COR-L47 (cell line): Measurements from ENCODE around the gene COLEC12.
"Not testable (repeated sequence)": the region's sequence is repeated elsewhere in the genome, so short reads cannot be mapped to it uniquely, and the experiment has no call there.

ENCODE experiments used
- DNase-seq: peaks from one replicate; lab custom pipeline; 2025; lab: John Stamatoyannopoulos, UW

Gene COLEC12

GRCh38 chr18:320155-320554 is 180.3 kb downstream of the COLEC12 start:
- no peak for DNase-seq

- DNase-seq, result no peak
These were observed 180.8 kb downstream of the COLEC12 start for GRCh38 chr18:319720-320119.

GRCh38 chr18:318791-319291 is 181.7 kb downstream of the COLEC12 start:
- DNase-seq, result no peak

- DNase-seq, result no peak
These were observed 182.9 kb downstream of the COLEC12 start for GRCh38 chr18:317618-318017.

- no peak for DNase-seq
These were observed 184.1 kb downstream of the COLEC12 start for GRCh38 chr18:316393-316792.

- DNase-seq, result no peak
These were observed 186.6 kb downstream of the COLEC12 start for GRCh38 chr18:313931-314330.

- DNase-seq, result no peak
These were observed 188.1 kb downstream of the COLEC12 start for GRCh38 chr18:312415-312814.

DNA sequence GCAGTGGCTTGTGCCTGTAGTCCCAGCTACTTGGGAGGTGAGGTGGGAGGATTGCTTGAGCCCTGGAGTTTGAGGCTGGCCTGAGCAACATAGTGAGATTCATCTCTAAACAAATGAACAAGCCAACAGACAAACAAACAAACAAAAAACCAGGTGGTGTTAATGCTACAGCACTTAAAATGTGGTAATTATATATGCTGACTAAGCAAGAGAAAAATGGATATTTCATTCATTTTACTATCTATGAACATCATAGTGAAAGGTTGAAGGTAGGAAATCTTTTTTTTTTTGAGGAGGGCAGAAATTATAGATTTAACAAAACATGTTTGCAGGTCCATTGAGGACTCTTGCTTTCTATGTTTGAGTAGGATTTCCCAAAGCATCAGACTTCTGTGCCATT is 190.5 kb downstream of the COLEC12 start:
- no peak for DNase-seq

GRCh38 chr18:308086-308485 is 192.4 kb downstream of the COLEC12 start:
- not testable (repeated sequence) for DNase-seq

DNA sequence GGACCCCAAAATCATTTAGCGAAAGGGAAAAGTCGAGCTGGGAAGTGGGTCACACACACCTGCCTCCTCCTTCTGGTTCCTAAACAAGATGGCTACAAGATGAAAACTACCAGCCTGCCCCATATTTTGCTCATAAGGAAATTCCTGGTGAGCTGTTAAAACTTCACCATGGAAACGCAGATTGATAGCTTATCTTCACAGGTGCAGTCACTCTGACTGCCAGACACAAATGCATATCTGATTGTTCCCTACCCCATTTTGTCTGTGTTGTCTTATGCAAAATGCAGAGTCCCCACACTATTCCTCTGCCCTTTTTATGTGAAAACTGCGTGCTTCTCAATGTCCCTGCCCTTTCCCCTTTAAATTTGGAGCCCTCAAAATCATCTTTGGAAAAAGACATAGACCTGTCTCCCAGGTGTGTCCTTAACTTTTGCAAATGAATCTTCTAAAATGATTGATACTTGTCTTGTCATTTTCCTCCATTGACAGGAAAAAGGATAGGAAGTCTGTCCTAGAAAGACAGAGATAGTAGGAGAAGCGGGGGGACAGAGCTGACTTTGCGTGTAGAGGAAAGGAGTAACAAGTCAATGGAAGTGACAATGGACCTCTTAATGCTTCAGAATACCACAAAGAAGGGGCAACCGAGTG is 193.8 kb downstream of the COLEC12 start:
- DNase-seq, result no peak

GRCh38 chr18:305003-305501 is 195.4 kb downstream of the COLEC12 start:
- DNase-seq, result peak; percentile 22

DNA sequence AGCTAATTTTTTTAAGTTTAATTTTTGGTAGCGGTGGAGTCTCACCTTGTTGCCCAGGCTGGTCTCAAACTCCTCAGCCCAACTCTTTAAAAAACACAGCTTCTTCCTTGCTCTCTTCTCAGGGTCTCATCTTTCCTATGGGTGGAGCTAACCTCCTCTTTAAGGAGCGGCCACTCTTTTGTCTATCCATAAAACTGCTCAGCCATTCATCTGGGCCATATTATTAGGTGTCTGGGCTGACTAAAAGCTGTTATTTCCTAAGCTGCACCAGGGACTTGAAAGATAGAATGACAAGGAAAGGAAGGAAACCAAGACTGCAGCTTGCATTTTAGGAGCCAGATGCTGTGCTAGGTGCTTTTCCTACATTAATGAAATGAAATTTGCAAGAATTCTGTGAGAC is 196.9 kb downstream of the COLEC12 start:
- DNase-seq, result no peak

DNA sequence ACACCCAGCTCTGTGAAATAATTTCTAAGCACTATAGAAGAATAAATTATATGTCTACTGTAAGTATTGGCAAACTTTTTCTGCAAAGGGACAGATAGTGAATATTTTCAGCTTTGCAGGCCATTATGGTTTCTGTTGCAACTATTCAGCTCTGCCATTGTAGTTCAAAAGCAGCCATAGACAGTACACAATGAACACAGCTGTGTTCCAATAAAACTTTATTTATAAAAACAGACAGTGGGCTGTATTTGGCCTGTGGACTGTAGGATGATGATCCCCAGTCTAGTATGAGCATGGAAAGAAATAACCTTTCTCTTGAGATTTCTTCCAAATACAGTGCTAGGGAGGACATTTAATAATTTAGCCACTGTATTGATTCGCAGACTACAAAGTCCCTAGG is 197.5 kb downstream of the COLEC12 start:
- DNase-seq, result no peak

GRCh38 chr18:302097-302496 is 198.4 kb downstream of the COLEC12 start:
- no peak for DNase-seq

DNA sequence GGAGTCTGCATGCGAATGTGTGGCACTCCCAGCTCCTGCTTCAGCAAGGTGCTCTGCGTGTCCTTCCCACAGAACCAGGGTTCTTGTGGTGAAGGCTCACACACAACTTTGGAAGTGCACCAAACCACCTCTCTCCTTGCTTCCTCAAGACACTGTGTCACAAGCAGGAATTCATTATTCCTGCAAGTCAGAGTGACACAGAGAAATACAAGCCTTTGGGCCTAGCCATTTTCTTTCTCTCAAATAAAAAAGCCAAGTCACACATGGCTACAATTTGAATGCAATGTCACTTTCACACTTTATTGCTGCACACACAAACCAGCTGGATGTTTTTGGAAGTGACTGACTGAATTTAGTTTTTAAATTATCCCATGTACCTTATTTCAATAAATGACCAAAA is 202.6 kb downstream of the COLEC12 start:
- no peak for DNase-seq

- no peak for DNase-seq
These were observed 204.6 kb downstream of the COLEC12 start for GRCh38 chr18:295756-296490.

DNA sequence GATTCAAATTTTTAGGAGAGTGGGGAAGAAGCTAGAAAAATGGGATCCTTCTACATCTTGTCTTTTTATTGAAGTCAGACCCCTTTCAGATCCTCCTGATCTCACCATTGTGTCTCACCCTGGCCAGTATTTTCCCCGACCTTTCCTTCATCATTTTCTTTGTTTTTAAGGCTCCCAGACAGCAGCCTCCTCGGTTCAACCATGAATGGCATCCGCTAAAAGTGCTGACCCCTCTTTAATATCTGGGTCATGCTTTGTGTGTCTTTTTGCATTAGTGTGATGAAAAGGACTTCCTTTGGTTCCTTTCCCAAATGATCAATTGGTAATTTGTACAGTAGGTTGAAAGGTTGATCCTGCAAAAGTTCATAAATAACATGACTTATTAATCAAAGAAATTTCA is 205.9 kb downstream of the COLEC12 start:
- no peak for DNase-seq

DNA sequence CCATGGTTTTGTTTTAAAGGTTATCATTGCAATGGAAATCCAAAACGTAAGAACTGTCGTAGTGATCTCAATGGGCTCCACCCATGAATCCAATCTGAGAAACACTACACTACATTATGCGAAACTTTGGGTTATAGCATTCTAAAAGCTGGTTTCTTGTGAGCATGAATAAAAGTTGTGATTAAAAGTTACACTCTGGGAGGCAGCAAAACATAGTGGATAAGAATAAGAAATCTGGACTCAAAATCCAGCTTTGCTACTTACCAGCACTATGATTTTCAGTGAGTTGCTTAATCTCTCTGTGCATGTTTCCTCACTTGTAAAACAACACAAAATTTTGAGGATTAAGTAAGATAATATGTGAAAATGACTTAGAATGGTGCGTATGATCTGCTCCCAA is 207.0 kb downstream of the COLEC12 start:
- no peak for DNase-seq

- DNase-seq, result no peak
These were observed 208.2 kb downstream of the COLEC12 start for GRCh38 chr18:292271-292670.

DNA sequence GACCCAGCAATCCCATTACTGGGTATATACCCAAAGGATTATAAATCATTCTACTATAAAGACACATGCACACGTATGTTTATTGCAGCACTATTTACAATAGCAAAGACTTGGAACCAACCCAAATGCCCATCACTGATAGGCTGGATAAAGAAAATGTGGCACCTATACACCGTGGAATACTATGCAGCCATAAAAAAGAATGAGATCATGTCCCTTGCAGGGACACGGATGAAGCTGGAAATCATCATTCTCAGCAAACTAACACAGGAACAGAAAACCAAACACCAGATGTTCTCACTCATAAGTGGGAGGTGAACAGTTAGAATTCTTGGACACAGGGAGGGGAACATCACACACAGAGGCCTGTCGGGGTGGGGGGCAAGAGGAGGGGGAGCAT is 210.5 kb downstream of the COLEC12 start:
- DNase-seq, result not testable (repeated sequence)

- no peak for DNase-seq
These were observed 211.5 kb downstream of the COLEC12 start for GRCh38 chr18:289026-289425.

GRCh38 chr18:286515-287310 is 213.8 kb downstream of the COLEC12 start:
- DNase-seq, result peak; percentile 20

DNA sequence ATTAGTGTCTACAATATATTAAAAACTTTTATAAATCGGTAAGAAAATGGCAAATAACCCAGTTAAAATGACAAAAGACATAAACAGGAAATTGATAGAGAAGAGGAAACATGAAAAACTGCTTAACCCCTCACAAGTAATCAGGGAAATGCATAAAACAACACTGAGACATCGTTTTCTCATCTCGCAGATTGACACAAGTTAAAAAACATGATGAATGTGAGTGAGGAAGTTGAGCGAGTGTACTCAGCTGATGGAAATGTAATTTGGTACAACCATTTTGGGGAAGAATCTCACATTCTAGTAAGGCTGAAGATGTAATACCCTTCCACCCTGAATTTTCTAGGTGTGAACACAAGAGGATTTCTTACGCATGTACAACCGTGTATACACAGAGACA is 214.7 kb downstream of the COLEC12 start:
- no peak for DNase-seq
